Testis (tissue), 3 donors: ENCODE data around the gene RAMAC. TPM values are rescaled to one million over a fixed set of nuclear protein-coding genes. Genes with fewer than 3 reads are reported as not detected.

Experiments
- DNase-seq: peaks from one replicate; pipeline ENCODE4 v3.0.0-alpha.2; 2019
- H3K27ac ChIP-seq, 2 donors: fragments of 200-600 bp; sonication (generic); one replicate each; pipeline ENCODE4 v1.5.1; 2019
- H3K27me3 ChIP-seq: fragments of 200-600 bp; sonication (generic); one replicate; pipeline ENCODE4 v1.5.1; 2019
- H3K36me3 ChIP-seq: fragments of 200-600 bp; sonication (generic); one replicate; pipeline ENCODE4 v1.5.1; 2017; ENCODE audit warnings: low read depth; ENCODE audit errors: missing control alignments
- H3K4me1 ChIP-seq: fragments of 200-600 bp; sonication (generic); one replicate; pipeline ENCODE4 v1.5.1; 2019
- H3K4me3 ChIP-seq, 2 donors: fragments of 200-600 bp; sonication (generic); one replicate each; pipeline ENCODE4 v1.5.1; 2017 to 2019
- H3K9me3 ChIP-seq: fragments of 200-600 bp; sonication (generic); one replicate; pipeline ENCODE4 v1.5.1; 2017
- CTCF ChIP-seq, 3 experiments: fragments of 450-650 bp in 2 of 3; fragments of 200-600 bp in 1 of 3; sonication (generic) in 1 of 3; IDR thresholded peaks; one replicate each; pipeline ENCODE4 v1.5.1; 2016 to 2019; ENCODE audit warnings: antibody characterized with exemption in 3 of 3, mild to moderate bottlenecking in 2 of 3, moderate library complexity in 1 of 3
- POLR2A ChIP-seq: fragments of 450-650 bp; IDR thresholded peaks from one replicate; pipeline ENCODE4 v1.6.1; 2017; ENCODE audit warnings: antibody characterized with exemption, mild to moderate bottlenecking, moderate library complexity
- WGBS, 2 donors: methylation state at CpG; one replicate each; pipeline ENCODE4 v1.1.5; 2018; 5-methylcytosine and 5-hydroxymethylcytosine counted together
- intact Hi-C: fragments of 100-400 bp; cut with DNase I; formaldehyde crosslinking; loops from one replicate; pipeline ENCODE4 v1.15.1; 2023; ENCODE audit warnings: low total_unique reads
- polyA plus RNA-seq: library from polyadenylated mRNA; stranded (reverse); fragments of 350-450 nt; fragmentation: Illumina TruSeq; extraction: RNeasy Lipid Tissue Mini Kit (QIAGEN cat#74804); gene quantifications from one replicate; pipeline ENCODE4 v1.2.3, GENCODE V29; 2014; ENCODE audit warnings: low read depth, low replicate concordance; ENCODE audit not compliant: insufficient read depth
- total RNA-seq, 2 donors: library from RNA; depleted of rRNA; stranded (reverse); fragments of >200 nt; gene quantifications; one replicate each; pipeline ENCODE4 v1.2.3, GENCODE V29; 2016

The RAMAC gene
- total and polyA plus RNA-seq, 3 donors from 2014 or later = 21.2 to 33.5 (median 26.9) TPM

- Histone ChIP-seq H3K36me3 (no peaks in the 10 kb centered on the region), H3K4me1 (no peaks in the 10 kb centered on the region), H3K27me3 (no peaks in the 10 kb centered on the region), H3K4me3 (no peak overlapping the region), H3K27ac (no peak overlapping the region), H3K9me3 (no peaks in the 10 kb centered on the region)
- no peak for DNase-seq
- TF ChIP-seq POLR2A (no peak), CTCF (IDR thresholded peaks at IDR 0.05) (no peak)
- whole genome bisulfite sequencing, 2 donors = 88 to 92% methylated on average over 6 of the region's 6 CpGs
- intact Hi-C loops = no loop called here
Measured at GRCh38 chr15:83036253-83036652, 50.2 kb downstream of the RAMAC start.

- 28 to 50% methylated on average over 1 of the region's 1 CpG for WGBS, 2 donors
- intact Hi-C loops = no loop called here
- Histone ChIP-seq H3K36me3 (no peaks in the 10 kb centered on the region), H3K27ac (no peak overlapping the region), H3K9me3 (no peaks in the 10 kb centered on the region), H3K4me3 (no peak overlapping the region), H3K27me3 (no peaks in the 10 kb centered on the region), H3K4me1 (no peaks in the 10 kb centered on the region)
- TF ChIP-seq CTCF (IDR thresholded peaks at IDR 0.05) = no peak
- TF ChIP-seq POLR2A = no peak
- DNase-seq = no peak
Measured at GRCh38 chr15:83039206-83039605, 53.2 kb downstream of the RAMAC start.

Other genes with a start within 250 kb of the RAMAC start
- under 1 TPM in 1 of 2 donors, not detected in 1; 0.19 TPM for gene FSD2, start 180.1 kb upstream of the RAMAC start, total RNA-seq
- gene FSD2, start 180.1 kb upstream of the RAMAC start, polyA plus RNA-seq = 0.95 TPM
- gene WHAMM, start 176.6 kb upstream of the RAMAC start, total RNA-seq = 10 to 100 TPM in 1 of 2 donors, 1 to 10 TPM in 1; 9.8 to 11.0 TPM
- 5.3 TPM for gene WHAMM, start 176.6 kb upstream of the RAMAC start, polyA plus RNA-seq
- gene HOMER2, start 33.5 kb upstream of the RAMAC start, total RNA-seq = 10 to 100 TPM; 38.5 to 40.5 TPM
- 18.7 TPM for gene HOMER2, start 33.5 kb upstream of the RAMAC start, polyA plus RNA-seq
- gene C15orf40, start 25.4 kb downstream of the RAMAC start, total RNA-seq = 10 to 100 TPM; 22.8 to 24.7 TPM
- 55.2 TPM for gene C15orf40, start 25.4 kb downstream of the RAMAC start, polyA plus RNA-seq
- gene BTBD1, start 81.0 kb downstream of the RAMAC start, total RNA-seq = 100 to 1,000 TPM in 1 of 2 donors, 10 to 100 TPM in 1; 94.6 to 104 TPM
- gene BTBD1, start 81.0 kb downstream of the RAMAC start, polyA plus RNA-seq = 118 TPM
- gene TM6SF1, start 121.4 kb downstream of the RAMAC start, total RNA-seq = 1 to 10 TPM; 3.0 to 5.0 TPM
- 9.7 TPM for gene TM6SF1, start 121.4 kb downstream of the RAMAC start, polyA plus RNA-seq
- gene HDGFL3, start 221.6 kb downstream of the RAMAC start, total RNA-seq = 10 to 100 TPM; 87.1 to 94.6 TPM
- gene HDGFL3, start 221.6 kb downstream of the RAMAC start, polyA plus RNA-seq = 130 TPM